K562 (cell line): ENCODE measurements around the gene VSIG1. TPM values are rescaled to one million over a fixed set of nuclear protein-coding genes. Genes with fewer than 3 reads are reported as not detected.
A peak's percentile ranks its signal among the peaks of the same experiment; 100 is the strongest.

Experiments
- CHD1 ChIP-seq: fragments of 200-600 bp; sonication (generic); IDR thresholded peaks from one replicate; pipeline ENCODE4 v1.6.1; 2012; ENCODE audit warnings: mild to moderate bottlenecking, moderate library complexity, low read length, inconsistent platforms
- GABPB2 ChIP-seq: fragments of 250-450 bp; sonication (Bioruptor Pico); conservative IDR thresholded peaks from 2 replicates; pipeline ENCODE4 v1.5.1; 2021; ENCODE audit warnings: mild to moderate bottlenecking
- JUN ChIP-seq, 2 experiments: sonication (generic) in 1 of 2; formaldehyde crosslinking in 1 of 2; IDR thresholded peaks; 2 replicates each; pipeline versions ENCODE4 v1.6.1 to v1.8.0; 2012 to 2022; ENCODE audit warnings: borderline replicate concordance in 2 of 2, mild to moderate bottlenecking in 2 of 2, improper control_type of control experiment in 1 of 2, low read depth in 1 of 2, low read length in 1 of 2, missing genetic modification reagents in 1 of 2
- KLF6 ChIP-seq: fragments of 250-450 bp; sonication (Bioruptor Pico); IDR thresholded peaks from 2 replicates; pipeline ENCODE4 v1.4.0; 2020; ENCODE audit warnings: mild to moderate bottlenecking, moderate library complexity, borderline replicate concordance
- SMAD3 ChIP-seq: fragments of 450-650 bp; formaldehyde crosslinking; conservative IDR thresholded peaks from 2 replicates; pipeline ENCODE4 v1.4.0; 2020; ENCODE audit warnings: mild to moderate bottlenecking
- SMARCA4 ChIP-seq: fragments of 450-650 bp; IDR thresholded peaks from 2 replicates; pipeline ENCODE4 v1.6.1; 2016
- TAF1 ChIP-seq: IDR thresholded peaks from 2 replicates; pipeline ENCODE4 v1.6.1; 2011; ENCODE audit warnings: mild to moderate bottlenecking, low read length, moderate library complexity; ENCODE audit not compliant: insufficient read depth, control insufficient read depth, severe bottlenecking; ENCODE audit errors: extremely low read depth
- ZKSCAN8 ChIP-seq: fragments of 200-800 bp; sonication (Bioruptor generic); IDR thresholded peaks from 2 replicates; pipeline ENCODE4 v1.6.1; 2016; ENCODE audit warnings: missing genetic modification characterization, missing compliant biosample characterization
- ZNF140 ChIP-seq: fragments of 250-450 bp; sonication (Bioruptor Pico); IDR thresholded peaks from 2 replicates; pipeline ENCODE4 v1.8.0; 2021; ENCODE audit warnings: moderate library complexity, mild to moderate bottlenecking, inconsistent platforms
- ZNF644 ChIP-seq: fragments of 200-800 bp; sonication (Bioruptor generic); IDR thresholded peaks from 2 replicates; pipeline ENCODE4 v1.6.1; 2016; ENCODE audit warnings: low read depth, missing genetic modification characterization, missing compliant biosample characterization
- polyA plus RNA-seq, 8 experiments: library from polyadenylated mRNA; depleted of rRNA in 4 of 8; stranded (reverse) in 5 of 8; unstranded in 3 of 8; fragments of >200 nt; fragmentation: Nextera tagmentation in 2 of 8; fragmentation: Illumina TruSeq in 1 of 8; extraction: Ambion mirVana in 2 of 8; extraction: Trizol in 1 of 8; gene quantifications; 2 replicates each; pipeline versions ENCODE4 v1.2.1 to v1.2.3, GENCODE V29; 2011 to 2014; ENCODE audit warnings: inconsistent platforms in 1 of 8, missing spikeins in 1 of 8
- total RNA-seq, 7 experiments: library from RNA; depleted of rRNA in 6 of 7; stranded (reverse); fragments of >200 nt in 6 of 7; fragmentation: Illumina TruSeq in 2 of 7; extraction: Trizol in 2 of 7; gene quantifications; 2 replicates each; pipeline versions ENCODE4 v1.2.1 to v1.2.3, GENCODE V29; 2011 to 2021; ENCODE audit warnings: low replicate concordance in 1 of 7
- TF ChIP-seq, protein P1 (sequence below): fragments of 450-650 bp; conservative IDR thresholded peaks from 2 replicates; pipeline ENCODE4 v1.6.1; 2016; ENCODE audit warnings: missing genetic modification characterization, low read depth, mild to moderate bottlenecking, missing compliant biosample characterization, moderate library complexity

Gene VSIG1
- total and polyA plus RNA-seq, 9 of the 15 experiments (the other 6 are each of a cell fraction or from before 2014, with no cell fraction given) = not detected

DNA sequence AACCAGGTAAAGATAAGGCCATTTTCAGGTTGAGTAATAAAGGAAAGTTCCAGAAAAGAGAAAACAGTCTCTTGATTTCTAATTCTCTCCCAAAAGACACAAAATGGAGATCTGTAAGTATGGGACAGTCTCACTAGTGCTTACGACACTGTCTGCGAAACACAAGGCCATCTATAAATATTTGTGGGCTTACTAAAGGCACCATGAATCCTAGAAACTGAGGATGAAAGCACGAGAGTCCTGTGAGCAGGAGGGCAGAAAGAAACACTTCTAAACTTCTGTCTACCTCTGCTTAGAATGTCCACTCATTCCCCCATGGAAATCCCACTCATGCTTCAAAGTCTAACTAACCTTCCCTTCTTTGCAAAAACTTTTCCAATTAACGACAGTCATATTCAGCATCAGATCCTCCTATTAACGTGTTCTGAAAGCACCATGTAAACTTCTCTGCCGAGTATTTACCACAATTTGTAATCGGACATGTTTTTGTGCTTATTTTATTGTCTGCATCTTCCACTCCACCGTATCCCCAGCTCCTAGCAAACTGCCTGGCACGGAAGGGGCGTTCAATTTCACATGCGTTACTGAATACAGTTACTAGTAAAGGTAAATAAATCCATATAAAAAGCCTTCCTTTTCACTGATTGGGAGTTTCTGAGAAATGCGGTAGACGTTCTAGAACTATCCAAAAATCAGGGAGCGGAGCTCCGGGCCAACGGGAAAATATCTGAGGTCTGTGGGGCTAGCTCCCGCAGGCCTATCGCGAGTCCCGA is 45.8 kb downstream of the VSIG1 start (continued):
- TF ChIP-seq, protein P1, sequence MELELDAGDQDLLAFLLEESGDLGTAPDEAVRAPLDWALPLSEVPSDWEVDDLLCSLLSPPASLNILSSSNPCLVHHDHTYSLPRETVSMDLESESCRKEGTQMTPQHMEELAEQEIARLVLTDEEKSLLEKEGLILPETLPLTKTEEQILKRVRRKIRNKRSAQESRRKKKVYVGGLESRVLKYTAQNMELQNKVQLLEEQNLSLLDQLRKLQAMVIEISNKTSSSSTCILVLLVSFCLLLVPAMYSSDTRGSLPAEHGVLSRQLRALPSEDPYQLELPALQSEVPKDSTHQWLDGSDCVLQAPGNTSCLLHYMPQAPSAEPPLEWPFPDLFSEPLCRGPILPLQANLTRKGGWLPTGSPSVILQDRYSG (tag) = no peak
- TF ChIP-seq SMAD3 (CRISPR knock-in tag) (no peak), JUN (IDR thresholded peaks at IDR 0.05; ENCODE audit: borderline replicate concordance, low read depth, low read length) (no peak), JUN (CRISPR knock-in tag; IDR thresholded peaks at IDR 0.05; ENCODE audit: borderline replicate concordance) (no peak), GABPB2 (CRISPR knock-in tag) (no peak), KLF6 (CRISPR knock-in tag) (no peak), TAF1 (peak; percentile 58), ZNF140 (CRISPR knock-in tag) (no peak), ZKSCAN8 (no peak), ZNF644 (tag) (0 out of 2 replicates have a peak, but pooled peaks have one; percentile 15), CHD1 (peak; percentile 59), SMARCA4 (peak; percentile 8; the same call in 1 of the 2 replicates)
